H1 (cell line): ENCODE results near the gene ZNF548. TPM values are rescaled to one million over a fixed set of nuclear protein-coding genes. Genes with fewer than 3 reads are reported as not detected.

Experiments
- MAFK ChIP-seq: IDR thresholded peaks from 2 replicates; pipeline ENCODE4 v1.6.1; 2012; ENCODE audit warnings: low read depth, mild to moderate bottlenecking, improper control_type of control experiment, low read length
- TEAD4 ChIP-seq: IDR thresholded peaks from 2 replicates; pipeline ENCODE4 v1.6.1; 2012; ENCODE audit warnings: low read depth, low read length, inconsistent platforms, mixed read lengths
- polyA plus RNA-seq, 7 experiments: library from polyadenylated mRNA; depleted of rRNA in 3 of 7; stranded (reverse) in 5 of 7; unstranded in 2 of 7; fragments of >200 nt in 5 of 7; fragments of 200-250 nt in 2 of 7; gene quantifications; 1 replicate in 5 of 7; 2 replicates in 1 of 7; 4 replicates in 1 of 7; pipeline versions ENCODE4 v1.2.1 to v1.2.3, GENCODE V29; 2011 to 2013; ENCODE audit warnings: missing spikeins in 2 of 7, mixed read lengths in 2 of 7
- total RNA-seq: library from RNA; stranded (reverse); fragmentation: NEBNext Ultra II Directional; extraction: Animal tissue kit (Norgen Biotek cat#: 25700); gene quantifications from 2 replicates; pipeline ENCODE4 v1.2.1, GENCODE V29; 2021

The ZNF548 gene
- total and polyA plus RNA-seq, 2 of the 8 experiments (the other 6 are each of a cell fraction or from before 2014, with no cell fraction given) = 7.4 to 9.9 TPM

DNA sequence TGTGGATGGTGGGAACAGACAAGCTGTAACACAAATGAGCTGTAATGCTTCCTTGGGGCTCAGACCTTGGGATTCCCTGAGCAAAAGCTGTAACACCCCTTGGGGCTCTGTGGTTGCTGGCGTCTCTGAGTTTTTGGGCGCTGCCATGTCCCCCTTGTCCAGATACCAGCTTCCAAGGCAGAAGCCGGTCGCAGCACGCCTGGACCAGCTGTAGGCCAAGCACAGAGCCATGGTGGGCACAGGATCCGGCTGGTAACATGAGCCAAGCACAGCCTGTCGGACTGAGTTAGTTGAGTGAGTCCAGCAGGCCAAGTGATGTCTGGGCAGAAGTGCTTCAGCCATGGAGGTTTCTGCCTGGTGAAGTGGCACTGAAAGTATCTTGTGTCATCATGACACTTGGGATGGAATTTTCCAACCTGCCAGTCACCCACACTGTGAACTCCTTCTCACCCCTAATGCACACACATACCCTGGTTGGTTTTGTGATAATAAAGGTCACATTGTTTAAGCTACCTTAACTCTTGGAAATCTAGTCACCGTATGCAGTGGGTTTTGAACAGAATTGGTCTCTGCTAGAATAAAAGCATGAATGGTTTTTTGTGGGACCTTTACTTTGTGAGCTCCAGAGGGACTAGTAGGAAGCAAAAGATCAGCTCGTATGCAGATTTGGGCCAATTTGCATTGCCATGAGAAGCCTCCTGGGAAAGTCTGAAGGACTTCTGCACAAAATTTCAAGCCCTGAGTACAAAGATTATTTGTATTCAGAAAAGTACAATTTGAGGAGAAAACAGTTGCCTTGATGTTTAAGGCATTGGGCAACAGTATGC, 14.3 kb downstream of the ZNF548 start (continued):
- TF ChIP-seq TEAD4 (no peak), MAFK (no peak)
